ENCODE results near the gene C1orf141.

GRCh38 chr1:67043366-67043765, 91.4 kb downstream of the C1orf141 start:
- TF ChIP-seq CTCF (IDR thresholded peaks at IDR 0.05; ENCODE audit: low read length) (no peak), EZH2 (IDR thresholded peaks at IDR 0.05; ENCODE audit: borderline replicate concordance, low read length) (no peak)
